SK-N-SH (cell line): ENCODE data around the gene ARHGAP5.

Experiments
- CTCF ChIP-seq: fragments of 200-600 bp; sonication (generic); IDR thresholded peaks from 2 replicates; pipeline ENCODE4 v1.6.1; 2017; ENCODE audit warnings: antibody characterized with exemption, mild to moderate bottlenecking, moderate library complexity
- EZH2phosphoT487 ChIP-seq: fragments of 200-600 bp; sonication (generic); IDR thresholded peaks from 2 replicates; pipeline ENCODE4 v1.6.1; 2017; ENCODE audit warnings: low read depth, mixed run types, mild to moderate bottlenecking, antibody characterized with exemption, moderate library complexity, borderline replicate concordance
- FOXM1 ChIP-seq: IDR thresholded peaks from 2 replicates; pipeline ENCODE4 v1.4.0; 2012; ENCODE audit warnings: low read depth, mild to moderate bottlenecking
- GABPA ChIP-seq: IDR thresholded peaks from 2 replicates; pipeline ENCODE4 v1.4.0; 2012; ENCODE audit warnings: low read depth, mild to moderate bottlenecking
- JUND ChIP-seq: IDR thresholded peaks from 2 replicates; pipeline ENCODE4 v1.4.0; 2012
- NRF1 ChIP-seq: IDR thresholded peaks from 2 replicates; pipeline ENCODE4 v1.6.1; 2012; ENCODE audit warnings: low read depth, mild to moderate bottlenecking, low read length
- USF1 ChIP-seq: IDR thresholded peaks from 2 replicates; pipeline ENCODE4 v1.4.0; 2012; ENCODE audit warnings: low read depth, borderline replicate concordance
- YY1 ChIP-seq: IDR thresholded peaks from 2 replicates; pipeline ENCODE4 v1.4.0; 2012; ENCODE audit warnings: low read depth, mild to moderate bottlenecking
- TF ChIP-seq, protein P1 (sequence below): IDR thresholded peaks from 2 replicates; pipeline ENCODE4 v1.4.0; 2012; ENCODE audit warnings: low read depth

DNA sequence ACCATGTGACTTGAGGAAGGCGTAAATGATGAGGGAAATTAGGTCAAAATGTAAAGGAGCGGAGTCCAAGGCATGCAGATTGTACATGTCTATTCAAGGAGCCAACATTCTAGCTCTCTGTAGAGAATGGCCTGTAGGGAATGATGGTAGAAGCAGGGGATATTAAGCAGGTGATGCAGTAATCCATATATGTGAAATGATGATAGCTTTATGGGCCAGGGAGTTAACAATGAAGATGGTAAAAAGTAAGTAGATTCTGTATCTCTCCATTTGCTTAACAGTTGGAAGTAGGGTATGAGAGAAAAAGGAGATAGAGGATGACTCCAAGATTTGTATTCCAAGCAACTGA is 33.4 kb downstream of the ARHGAP5 start:
- TF ChIP-seq NRF1 (no peak), YY1 (no peak), CTCF (no peak), EZH2phosphoT487 (no peak), GABPA (no peak), FOXM1 (no peak), USF1 (no peak), JUND (no peak)
- TF ChIP-seq, protein P1, sequence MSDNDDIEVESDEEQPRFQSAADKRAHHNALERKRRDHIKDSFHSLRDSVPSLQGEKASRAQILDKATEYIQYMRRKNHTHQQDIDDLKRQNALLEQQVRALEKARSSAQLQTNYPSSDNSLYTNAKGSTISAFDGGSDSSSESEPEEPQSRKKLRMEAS, result no peak
